NK-92 (cell line): ENCODE measurements around the gene CHD6.

Experiments
- DNase-seq: peaks from one replicate; lab custom pipeline; 2025; ENCODE audit not compliant: unreplicated experiment; lab: John Stamatoyannopoulos, UW

CHD6 gene

GRCh38 chr20:41373931-41374920 is 244.0 kb downstream of the CHD6 start:
- no peak for DNase-seq

- no peak for DNase-seq
Measured at GRCh38 chr20:41373251-41373783, 244.9 kb downstream of the CHD6 start.

- no peak for DNase-seq
Measured at GRCh38 chr20:41371371-41371770, 246.8 kb downstream of the CHD6 start.

GRCh38 chr20:41370176-41370575 is 248.0 kb downstream of the CHD6 start:
- DNase-seq = no peak

GRCh38 chr20:41369673-41370072 is 248.5 kb downstream of the CHD6 start:
- DNase-seq = no peak

GRCh38 chr20:41367956-41368355 is 250.2 kb downstream of the CHD6 start:
- DNase-seq = no peak

GRCh38 chr20:41367393-41367695 is 250.8 kb downstream of the CHD6 start:
- no peak for DNase-seq

GRCh38 chr20:41366546-41367392 is 251.4 kb downstream of the CHD6 start, which contains the start of gene EMILIN3:
Gene EMILIN3 (minus strand): TSS chr20:41366818. CDS start chr20:41366634, 184 bp downstream.
- no peak for DNase-seq

GRCh38 chr20:41365777-41366545 is 252.2 kb downstream of the CHD6 start:
- DNase-seq = no peak

- DNase-seq = no peak
Measured at GRCh38 chr20:41364967-41365765, 253.0 kb downstream of the CHD6 start.

- DNase-seq = no peak
Measured at GRCh38 chr20:41364236-41364855, 253.8 kb downstream of the CHD6 start.

GRCh38 chr20:41363601-41364000 is 254.6 kb downstream of the CHD6 start:
- DNase-seq = no peak

- no peak for DNase-seq
Measured at GRCh38 chr20:41362748-41363140, 255.4 kb downstream of the CHD6 start.

- no peak for DNase-seq
Measured at GRCh38 chr20:41361757-41362747, 256.1 kb downstream of the CHD6 start.

- no peak for DNase-seq
Measured at GRCh38 chr20:41360831-41361756, 257.1 kb downstream of the CHD6 start.

- no peak for DNase-seq
Measured at GRCh38 chr20:41359541-41360011, 258.6 kb downstream of the CHD6 start.

- DNase-seq = no peak
Measured at GRCh38 chr20:41358717-41359116, 259.5 kb downstream of the CHD6 start.
